Peyer's patch (tissue), 4 donors: Measurements from ENCODE around the gene METAP1D. TPM values are rescaled to one million over a fixed set of nuclear protein-coding genes. Genes with fewer than 3 reads are reported as not detected.

Experiments
- DNase-seq, 3 donors: peaks; one replicate each; pipeline ENCODE4 v3.0.0-alpha.2; 2017 to 2019
- H3K27ac ChIP-seq, 4 donors: fragments of 200-600 bp; sonication (generic); one replicate each; pipeline ENCODE4 v1.5.1; 2016 to 2019
- H3K27me3 ChIP-seq, 2 donors: fragments of 200-600 bp; sonication (generic); one replicate each; pipeline ENCODE4 v1.5.1; 2019
- H3K36me3 ChIP-seq, 3 donors: fragments of 200-600 bp; sonication (generic); one replicate each; pipeline ENCODE4 v1.5.1; 2016 to 2019
- H3K4me1 ChIP-seq, 4 donors: fragments of 200-600 bp; sonication (generic); one replicate each; pipeline ENCODE4 v1.5.1; 2016 to 2019
- H3K4me3 ChIP-seq, 4 donors: fragments of 200-600 bp; sonication (generic); 1 replicate in 3 of 4; 2 replicates in 1 of 4; pipeline ENCODE4 v1.5.1; 2016 to 2019; ENCODE audit warnings: mild to moderate bottlenecking in 1 of 4
- H3K9me3 ChIP-seq, 4 donors: fragments of 200-600 bp; sonication (generic); one replicate each; pipeline ENCODE4 v1.5.1; 2016 to 2019; ENCODE audit warnings: mild to moderate bottlenecking in 1 of 4
- POLR2A ChIP-seq, 2 donors: fragments of 450-650 bp; IDR thresholded peaks; one replicate each; pipeline ENCODE4 v1.5.1; 2017; ENCODE audit warnings: antibody characterized with exemption in 2 of 2, mild to moderate bottlenecking in 2 of 2, moderate library complexity in 2 of 2
- total RNA-seq, 4 donors: library from RNA; depleted of rRNA; stranded (reverse); fragments of >200 nt; gene quantifications; one replicate each; pipeline ENCODE4 v1.1.0, GENCODE V29; 2016
- TF ChIP-seq, protein P1 (sequence below), 6 experiments: fragments of 450-650 bp in 4 of 6; fragments of 200-600 bp in 2 of 6; sonication (generic) in 1 of 6; IDR thresholded peaks; one replicate each; pipeline ENCODE4 v1.5.1; 2017 to 2019; ENCODE audit warnings: antibody characterized with exemption in 6 of 6, mild to moderate bottlenecking in 3 of 6, moderate library complexity in 1 of 6

METAP1D gene
- total RNA-seq, 4 donors from 2014 or later = 3.3 to 33.0 (median 6.5) TPM

DNA sequence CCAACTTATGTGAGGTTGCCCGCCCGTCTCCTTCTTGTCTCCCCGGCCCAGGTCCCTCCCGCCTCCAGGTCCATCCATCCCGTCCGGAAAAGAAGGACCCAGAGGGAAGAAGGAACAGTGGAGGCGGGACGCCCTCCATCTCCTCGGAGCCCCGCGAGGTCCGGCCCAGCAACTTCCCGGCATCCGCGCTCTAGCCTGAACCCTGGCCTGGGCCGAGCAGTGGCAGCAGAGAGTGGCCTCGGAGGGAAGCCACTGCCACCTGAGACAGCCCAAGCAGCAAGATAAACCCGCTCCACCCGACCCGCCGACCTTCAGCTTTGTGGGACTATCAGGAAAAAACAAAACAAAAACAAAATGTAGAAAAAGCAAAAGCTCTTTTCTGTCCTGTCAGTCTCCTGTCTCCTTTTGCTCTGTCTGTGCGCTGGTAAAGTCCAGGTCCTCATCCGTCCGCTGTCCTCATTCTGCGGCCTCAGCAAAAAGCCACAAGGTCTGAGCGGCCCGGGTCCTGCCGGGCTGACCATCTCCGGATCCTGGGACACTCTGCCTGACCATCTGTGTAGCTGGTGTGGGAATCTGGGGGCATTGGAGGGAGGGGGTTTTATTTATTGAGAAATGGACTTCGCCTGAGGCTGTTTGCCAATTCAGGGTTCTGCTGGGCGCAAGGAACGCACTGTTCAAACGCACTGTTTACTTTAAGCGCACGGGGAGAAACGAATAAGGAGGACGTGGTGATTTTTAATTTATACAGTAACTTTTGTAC lies 88.7 kb downstream of the METAP1D start:
- H3K9me3 ChIP-seq = peaks cover 0 to 16% (median 0%) of the 10 kb centered on the region in 4 donors
- H3K4me3 ChIP-seq = no peak overlapping the region
- H3K27me3 ChIP-seq = peaks cover 0 to 96% of the 10 kb centered on the region in 2 donors
- peaks cover 3 to 39% (median 21%) of the 10 kb centered on the region in 4 donors for H3K4me1 ChIP-seq
- no peaks in the 10 kb centered on the region for H3K36me3 ChIP-seq
- DNase-seq = no peak
- TF ChIP-seq, protein P1, sequence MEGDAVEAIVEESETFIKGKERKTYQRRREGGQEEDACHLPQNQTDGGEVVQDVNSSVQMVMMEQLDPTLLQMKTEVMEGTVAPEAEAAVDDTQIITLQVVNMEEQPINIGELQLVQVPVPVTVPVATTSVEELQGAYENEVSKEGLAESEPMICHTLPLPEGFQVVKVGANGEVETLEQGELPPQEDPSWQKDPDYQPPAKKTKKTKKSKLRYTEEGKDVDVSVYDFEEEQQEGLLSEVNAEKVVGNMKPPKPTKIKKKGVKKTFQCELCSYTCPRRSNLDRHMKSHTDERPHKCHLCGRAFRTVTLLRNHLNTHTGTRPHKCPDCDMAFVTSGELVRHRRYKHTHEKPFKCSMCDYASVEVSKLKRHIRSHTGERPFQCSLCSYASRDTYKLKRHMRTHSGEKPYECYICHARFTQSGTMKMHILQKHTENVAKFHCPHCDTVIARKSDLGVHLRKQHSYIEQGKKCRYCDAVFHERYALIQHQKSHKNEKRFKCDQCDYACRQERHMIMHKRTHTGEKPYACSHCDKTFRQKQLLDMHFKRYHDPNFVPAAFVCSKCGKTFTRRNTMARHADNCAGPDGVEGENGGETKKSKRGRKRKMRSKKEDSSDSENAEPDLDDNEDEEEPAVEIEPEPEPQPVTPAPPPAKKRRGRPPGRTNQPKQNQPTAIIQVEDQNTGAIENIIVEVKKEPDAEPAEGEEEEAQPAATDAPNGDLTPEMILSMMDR (IDR thresholded peaks at IDR 0.05) = no peak
- no peak for TF ChIP-seq POLR2A (IDR thresholded peaks at IDR 0.05)
- no peak overlapping the region for H3K27ac ChIP-seq

DNA sequence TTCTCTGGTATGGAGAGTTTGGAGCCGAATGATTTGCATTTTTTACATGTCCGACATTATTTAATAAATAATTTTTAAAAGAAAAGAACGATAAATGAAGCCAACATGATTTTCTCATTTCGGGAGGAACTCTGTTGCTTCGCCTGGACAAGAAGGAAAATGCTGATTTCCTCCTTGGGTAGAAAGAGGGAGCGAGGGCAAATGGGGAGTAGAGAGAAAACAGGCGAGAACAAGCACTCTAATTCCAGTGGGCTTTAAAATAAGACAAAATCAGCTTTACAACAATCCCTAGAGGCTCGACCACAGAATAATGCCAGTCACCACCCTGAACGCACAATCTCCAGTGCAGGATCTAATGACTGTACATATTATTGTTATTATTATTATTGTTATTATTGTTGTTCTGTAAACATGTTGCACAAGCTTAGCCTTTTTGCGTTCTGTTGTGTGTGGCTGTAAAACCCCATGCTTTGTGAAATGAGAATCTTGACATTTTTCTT lies 89.3 kb downstream of the METAP1D start:
- no peak for DNase-seq
- peaks cover 0 to 16% (median 0%) of the 10 kb centered on the region in 4 donors for H3K9me3 ChIP-seq
- no peaks in the 10 kb centered on the region for H3K36me3 ChIP-seq
- H3K27ac ChIP-seq = no peak overlapping the region
- H3K4me1 ChIP-seq = peaks cover 3 to 36% (median 21%) of the 10 kb centered on the region in 4 donors
- H3K27me3 ChIP-seq = peaks cover 0 to 96% of the 10 kb centered on the region in 2 donors
- TF ChIP-seq POLR2A (IDR thresholded peaks at IDR 0.05) = no peak
- TF ChIP-seq, protein P1 (IDR thresholded peaks at IDR 0.05) = no peak
- no peak overlapping the region for H3K4me3 ChIP-seq

DNA sequence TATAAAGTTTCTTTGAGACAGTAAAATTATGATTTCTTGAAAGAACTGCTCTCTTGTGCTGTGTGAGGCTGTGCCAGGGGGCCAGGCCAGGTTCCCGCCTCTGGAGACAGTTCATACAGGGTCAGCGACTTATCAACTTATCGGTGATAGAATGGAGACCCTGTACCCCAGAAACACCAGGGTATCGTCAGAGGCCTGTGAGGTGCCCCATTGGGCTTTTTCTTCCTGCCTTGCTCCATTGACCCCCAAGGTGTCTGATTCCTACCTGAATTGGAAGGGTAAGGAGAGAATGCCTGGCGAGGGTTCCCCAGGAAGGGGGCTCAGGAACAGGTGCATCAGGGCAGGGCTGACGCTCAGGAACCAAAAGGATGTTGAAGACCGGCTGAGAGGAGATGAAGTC lies 89.9 kb downstream of the METAP1D start:
- TF ChIP-seq POLR2A (IDR thresholded peaks at IDR 0.05) = no peak
- TF ChIP-seq, protein P1 (IDR thresholded peaks at IDR 0.05) = no peak
- no peak overlapping the region for H3K27ac ChIP-seq
- H3K4me1 ChIP-seq = peaks cover 2 to 36% (median 19%) of the 10 kb centered on the region in 4 donors
- peaks cover 0 to 96% of the 10 kb centered on the region in 2 donors for H3K27me3 ChIP-seq
- H3K9me3 ChIP-seq = peaks cover 0 to 19% (median 0%) of the 10 kb centered on the region in 4 donors
- H3K4me3 ChIP-seq = no peak overlapping the region
- no peak for DNase-seq
- no peaks in the 10 kb centered on the region for H3K36me3 ChIP-seq

DNA sequence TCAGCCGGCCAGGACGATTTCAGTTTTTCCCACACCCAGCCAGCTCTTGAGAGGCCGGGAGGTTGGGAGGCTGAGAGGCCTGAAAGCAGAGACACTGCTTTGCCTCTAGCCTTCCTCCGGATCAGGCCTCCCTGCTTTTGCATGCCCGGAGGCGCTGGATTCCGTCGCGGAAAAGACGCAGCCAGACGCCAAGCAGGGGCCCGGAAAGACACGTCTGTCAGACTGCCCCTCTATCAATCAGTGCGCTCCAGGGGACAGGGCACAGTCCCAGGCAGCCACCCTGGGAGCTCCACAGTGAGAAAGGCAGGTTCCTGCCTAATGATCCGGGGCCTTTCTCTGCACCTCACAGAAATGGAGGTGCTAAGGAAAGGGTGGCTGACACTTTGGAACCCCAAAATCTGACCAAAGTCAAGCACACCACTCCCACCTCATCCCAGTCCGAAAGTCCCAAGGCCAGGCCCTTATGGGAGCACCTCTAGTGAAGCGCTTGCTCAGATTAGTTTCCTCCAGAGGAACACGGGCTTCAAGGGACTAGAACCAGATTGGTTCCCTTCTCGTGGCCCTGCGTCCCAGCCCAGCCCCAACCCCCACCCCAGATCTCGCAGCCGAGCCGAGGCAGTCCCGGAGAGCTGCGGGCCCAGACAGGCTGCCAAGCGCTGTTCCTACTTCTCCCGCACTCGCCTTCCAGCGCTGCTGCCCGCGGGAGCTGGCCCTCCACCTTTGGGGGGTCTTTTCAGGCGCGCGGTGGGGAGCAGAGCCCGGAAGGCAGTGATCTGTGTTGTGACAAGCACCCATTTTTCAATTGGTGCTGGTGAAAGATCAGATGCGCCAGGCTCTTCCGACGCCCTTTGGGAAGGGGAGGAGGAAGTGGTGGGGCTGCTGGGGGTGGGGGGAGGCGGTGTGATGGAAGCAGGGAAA lies 90.5 kb downstream of the METAP1D start:
- Histone ChIP-seq H3K27me3 (peaks cover 0 to 98% of the 10 kb centered on the region in 2 donors), H3K9me3 (peaks cover 0 to 20% (median 0%) of the 10 kb centered on the region in 4 donors), H3K4me3 (no peak overlapping the region), H3K4me1 (peaks cover 4 to 36% (median 20%) of the 10 kb centered on the region in 4 donors), H3K36me3 (no peaks in the 10 kb centered on the region), H3K27ac (no peak overlapping the region)
- DNase-seq = peak in 1 of 3 donors; percentile 3
- TF ChIP-seq, protein P1 (IDR thresholded peaks at IDR 0.05) = no peak
- TF ChIP-seq POLR2A (IDR thresholded peaks at IDR 0.05) = no peak

DNA sequence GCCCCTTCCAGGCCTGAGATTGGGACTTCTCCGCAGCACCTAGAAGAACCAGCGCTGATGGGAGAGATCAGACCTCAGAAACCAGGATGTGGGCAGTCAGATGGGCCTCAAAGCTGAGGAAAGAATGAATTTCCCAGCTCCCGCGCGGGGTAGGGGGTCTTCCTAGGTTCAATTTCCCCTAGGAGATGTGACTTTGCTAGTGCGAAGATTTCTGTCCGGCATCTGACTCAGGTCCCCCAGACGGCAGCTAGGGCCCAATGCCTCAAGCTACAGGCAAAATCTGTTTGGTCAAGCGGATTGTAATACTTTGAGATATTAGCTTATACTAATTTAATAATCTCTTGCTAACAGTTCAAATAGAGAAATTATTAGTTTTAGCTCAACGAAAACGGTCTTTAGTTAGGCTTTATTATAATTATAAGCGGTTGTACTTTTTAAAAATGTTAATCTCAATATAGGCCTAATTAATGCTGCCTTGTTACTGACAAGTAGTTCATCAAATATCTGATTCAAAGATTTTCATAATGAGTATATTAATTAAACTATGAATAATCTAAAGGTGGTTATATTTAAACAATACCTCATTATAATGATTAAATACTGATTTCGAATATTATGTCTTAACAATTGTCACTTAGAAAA lies 91.4 kb downstream of the METAP1D start:
- Histone ChIP-seq H3K27ac (no peak overlapping the region), H3K4me1 (peaks cover 4 to 36% (median 17%) of the 10 kb centered on the region in 4 donors), H3K27me3 (peaks cover 0 to 98% of the 10 kb centered on the region in 2 donors), H3K9me3 (peaks cover 0 to 23% (median 0%) of the 10 kb centered on the region in 4 donors), H3K36me3 (no peaks in the 10 kb centered on the region), H3K4me3 (no peak overlapping the region)
- no peak for DNase-seq
- TF ChIP-seq POLR2A (IDR thresholded peaks at IDR 0.05) = no peak
- TF ChIP-seq, protein P1 (IDR thresholded peaks at IDR 0.05) = no peak
